ENCODE results near the gene ABCB10.

DNA sequence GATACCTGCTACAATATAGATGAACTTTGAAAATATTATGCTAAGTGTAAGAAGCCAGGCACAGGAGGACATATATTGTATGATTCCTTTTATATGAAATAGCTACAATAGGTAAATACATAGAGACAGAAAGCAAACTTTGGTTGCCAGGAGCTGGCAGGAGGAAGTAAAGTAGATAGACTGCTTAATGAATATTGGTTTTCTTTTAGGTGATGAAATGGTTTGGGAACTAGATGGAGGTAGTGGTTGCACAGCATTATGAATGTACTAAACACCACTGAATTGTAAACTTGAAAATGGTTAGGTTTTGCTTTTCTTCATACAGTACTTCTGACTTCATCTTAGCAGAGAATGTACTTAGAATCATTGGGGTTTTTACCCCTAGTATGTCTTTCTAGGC is 21.5 kb downstream of the ABCB10 start:
- TF ChIP-seq, protein P1, sequence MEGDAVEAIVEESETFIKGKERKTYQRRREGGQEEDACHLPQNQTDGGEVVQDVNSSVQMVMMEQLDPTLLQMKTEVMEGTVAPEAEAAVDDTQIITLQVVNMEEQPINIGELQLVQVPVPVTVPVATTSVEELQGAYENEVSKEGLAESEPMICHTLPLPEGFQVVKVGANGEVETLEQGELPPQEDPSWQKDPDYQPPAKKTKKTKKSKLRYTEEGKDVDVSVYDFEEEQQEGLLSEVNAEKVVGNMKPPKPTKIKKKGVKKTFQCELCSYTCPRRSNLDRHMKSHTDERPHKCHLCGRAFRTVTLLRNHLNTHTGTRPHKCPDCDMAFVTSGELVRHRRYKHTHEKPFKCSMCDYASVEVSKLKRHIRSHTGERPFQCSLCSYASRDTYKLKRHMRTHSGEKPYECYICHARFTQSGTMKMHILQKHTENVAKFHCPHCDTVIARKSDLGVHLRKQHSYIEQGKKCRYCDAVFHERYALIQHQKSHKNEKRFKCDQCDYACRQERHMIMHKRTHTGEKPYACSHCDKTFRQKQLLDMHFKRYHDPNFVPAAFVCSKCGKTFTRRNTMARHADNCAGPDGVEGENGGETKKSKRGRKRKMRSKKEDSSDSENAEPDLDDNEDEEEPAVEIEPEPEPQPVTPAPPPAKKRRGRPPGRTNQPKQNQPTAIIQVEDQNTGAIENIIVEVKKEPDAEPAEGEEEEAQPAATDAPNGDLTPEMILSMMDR (IDR thresholded peaks at IDR 0.05; ENCODE audit: low read depth, low read length), result no peak
- TF ChIP-seq MYC (IDR thresholded peaks at IDR 0.05; ENCODE audit: low read depth, low read length) (no peak), POLR2A (IDR thresholded peaks at IDR 0.05; ENCODE audit: extremely low read depth, insufficient read length) (no peak)

Measured in NB4 (cell line).